ENCODE results near the gene KRT32.

Gene KRT32

DNA sequence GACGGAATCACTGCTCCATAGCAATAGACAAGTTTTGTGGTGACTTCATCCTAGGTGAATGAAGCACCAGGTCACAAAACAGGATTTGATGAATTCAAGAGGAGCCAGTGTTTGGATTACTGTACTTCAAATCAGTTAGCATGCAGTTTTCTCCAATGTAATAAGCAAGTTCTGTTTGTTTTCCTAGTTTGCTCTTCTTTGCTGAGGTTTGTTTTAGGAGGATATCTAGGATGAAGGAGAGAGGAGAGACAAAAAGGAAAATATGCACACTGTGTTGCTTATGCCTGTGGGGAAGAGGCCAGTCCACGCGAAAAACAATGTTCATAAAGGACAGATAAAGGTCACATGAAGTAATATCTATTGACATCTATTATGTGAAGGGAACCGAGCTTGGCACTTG is 51.8 kb downstream of the KRT32 start:
- Histone ChIP-seq H3K27me3 (ENCODE audit: insufficient read depth, poor library complexity, severe bottlenecking) (no peaks in the 10 kb centered on the region), H3K27ac (replicated peaks) (no peak overlapping the region), H3K4me3 (replicated peaks; ENCODE audit: insufficient read depth, low read length) (no peak overlapping the region)
- no peak for TF ChIP-seq GABPA (IDR thresholded peaks at IDR 0.05; ENCODE audit: low read depth)
- TF ChIP-seq, protein P1, sequence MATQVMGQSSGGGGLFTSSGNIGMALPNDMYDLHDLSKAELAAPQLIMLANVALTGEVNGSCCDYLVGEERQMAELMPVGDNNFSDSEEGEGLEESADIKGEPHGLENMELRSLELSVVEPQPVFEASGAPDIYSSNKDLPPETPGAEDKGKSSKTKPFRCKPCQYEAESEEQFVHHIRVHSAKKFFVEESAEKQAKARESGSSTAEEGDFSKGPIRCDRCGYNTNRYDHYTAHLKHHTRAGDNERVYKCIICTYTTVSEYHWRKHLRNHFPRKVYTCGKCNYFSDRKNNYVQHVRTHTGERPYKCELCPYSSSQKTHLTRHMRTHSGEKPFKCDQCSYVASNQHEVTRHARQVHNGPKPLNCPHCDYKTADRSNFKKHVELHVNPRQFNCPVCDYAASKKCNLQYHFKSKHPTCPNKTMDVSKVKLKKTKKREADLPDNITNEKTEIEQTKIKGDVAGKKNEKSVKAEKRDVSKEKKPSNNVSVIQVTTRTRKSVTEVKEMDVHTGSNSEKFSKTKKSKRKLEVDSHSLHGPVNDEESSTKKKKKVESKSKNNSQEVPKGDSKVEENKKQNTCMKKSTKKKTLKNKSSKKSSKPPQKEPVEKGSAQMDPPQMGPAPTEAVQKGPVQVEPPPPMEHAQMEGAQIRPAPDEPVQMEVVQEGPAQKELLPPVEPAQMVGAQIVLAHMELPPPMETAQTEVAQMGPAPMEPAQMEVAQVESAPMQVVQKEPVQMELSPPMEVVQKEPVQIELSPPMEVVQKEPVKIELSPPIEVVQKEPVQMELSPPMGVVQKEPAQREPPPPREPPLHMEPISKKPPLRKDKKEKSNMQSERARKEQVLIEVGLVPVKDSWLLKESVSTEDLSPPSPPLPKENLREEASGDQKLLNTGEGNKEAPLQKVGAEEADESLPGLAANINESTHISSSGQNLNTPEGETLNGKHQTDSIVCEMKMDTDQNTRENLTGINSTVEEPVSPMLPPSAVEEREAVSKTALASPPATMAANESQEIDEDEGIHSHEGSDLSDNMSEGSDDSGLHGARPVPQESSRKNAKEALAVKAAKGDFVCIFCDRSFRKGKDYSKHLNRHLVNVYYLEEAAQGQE (IDR thresholded peaks at IDR 0.05; ENCODE audit: insufficient replicate concordance, low read depth) = no peak
- no peak for TF ChIP-seq SPI1 (IDR thresholded peaks at IDR 0.05; ENCODE audit: borderline replicate concordance, low read depth)
- TF ChIP-seq CTCF (IDR thresholded peaks at IDR 0.05; ENCODE audit: insufficient read depth, low read length) = no peak
- no peak for TF ChIP-seq POLR2AphosphoS5 (IDR thresholded peaks at IDR 0.05; ENCODE audit: low read depth)
- no peak for DNase-seq (ENCODE audit: low read depth in 1 of 2, low spot score in 1 of 2)

DNA sequence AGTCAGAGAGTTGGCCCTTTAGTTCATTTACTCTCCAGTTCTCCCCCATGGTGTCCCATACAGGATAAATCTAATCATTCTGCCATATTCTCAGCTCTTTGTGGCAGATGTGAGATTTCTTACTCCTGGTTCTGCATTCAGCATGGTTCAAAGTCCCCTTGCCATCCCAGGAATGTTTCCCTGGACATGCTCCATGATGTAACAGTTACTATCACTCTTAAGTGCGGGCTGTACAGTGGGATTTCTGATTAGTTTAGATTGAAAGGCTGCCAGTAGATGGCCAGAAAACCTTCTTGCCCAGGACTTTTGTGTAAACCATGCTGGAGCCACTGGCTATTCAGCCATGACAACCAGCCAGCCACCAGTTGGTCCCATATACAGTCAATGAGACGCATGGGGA is 53.2 kb downstream of the KRT32 start:
- H3K4me3 ChIP-seq (replicated peaks; ENCODE audit: insufficient read depth, low read length) = no peak overlapping the region
- TF ChIP-seq CTCF (IDR thresholded peaks at IDR 0.05; ENCODE audit: insufficient read depth, low read length) (no peak), GABPA (IDR thresholded peaks at IDR 0.05; ENCODE audit: low read depth) (no peak), SPI1 (IDR thresholded peaks at IDR 0.05; ENCODE audit: borderline replicate concordance, low read depth) (no peak), POLR2AphosphoS5 (IDR thresholded peaks at IDR 0.05; ENCODE audit: low read depth) (no peak)
- TF ChIP-seq, protein P1 (IDR thresholded peaks at IDR 0.05; ENCODE audit: insufficient replicate concordance, low read depth) = no peak
- no peak overlapping the region for H3K27ac ChIP-seq (replicated peaks)
- H3K27me3 ChIP-seq (ENCODE audit: insufficient read depth, poor library complexity, severe bottlenecking) = no peaks in the 10 kb centered on the region
- no peak for DNase-seq (ENCODE audit: low read depth in 1 of 2, low spot score in 1 of 2)

DNA sequence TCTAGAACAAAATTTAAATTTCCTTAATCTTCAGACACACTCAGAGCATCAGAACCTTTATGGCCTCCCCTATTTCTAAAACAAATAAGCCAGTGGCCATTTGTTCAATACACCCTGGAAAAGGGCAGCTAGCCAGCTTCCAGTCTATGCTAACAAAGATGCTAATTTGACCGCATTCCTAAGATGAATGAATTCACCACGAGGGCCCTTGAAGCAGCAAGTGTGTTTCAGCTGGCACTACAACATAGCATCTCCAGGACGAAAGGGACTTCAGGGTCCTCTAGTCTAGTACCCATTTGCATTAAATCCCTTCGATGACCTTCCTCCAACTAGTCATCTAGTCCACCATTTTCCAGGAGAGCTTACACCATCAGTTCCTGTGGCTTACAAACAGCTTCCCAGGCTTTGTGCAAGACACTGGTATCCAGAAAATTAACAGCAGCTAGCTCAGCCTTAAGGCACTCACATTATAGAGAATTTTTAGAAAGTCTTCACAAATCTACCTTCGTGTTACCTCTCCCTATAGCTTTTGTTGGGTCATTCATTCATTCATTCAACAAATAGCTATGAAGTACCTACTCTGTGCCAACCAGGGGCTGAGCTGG is 53.7 kb downstream of the KRT32 start:
- no peaks in the 10 kb centered on the region for H3K27me3 ChIP-seq (ENCODE audit: insufficient read depth, poor library complexity, severe bottlenecking)
- H3K4me3 ChIP-seq (replicated peaks; ENCODE audit: insufficient read depth, low read length) = no peak overlapping the region
- H3K27ac ChIP-seq (replicated peaks) = no peak overlapping the region
- no peak for DNase-seq (ENCODE audit: low read depth in 1 of 2, low spot score in 1 of 2)
- TF ChIP-seq SPI1 (IDR thresholded peaks at IDR 0.05; ENCODE audit: borderline replicate concordance, low read depth) (no peak), CTCF (IDR thresholded peaks at IDR 0.05; ENCODE audit: insufficient read depth, low read length) (no peak), GABPA (IDR thresholded peaks at IDR 0.05; ENCODE audit: low read depth) (no peak), POLR2AphosphoS5 (IDR thresholded peaks at IDR 0.05; ENCODE audit: low read depth) (no peak)
- TF ChIP-seq, protein P1 (IDR thresholded peaks at IDR 0.05; ENCODE audit: insufficient replicate concordance, low read depth) = no peak
